ENCODE results near the gene ZFPL1.

Gene ZFPL1

DNA sequence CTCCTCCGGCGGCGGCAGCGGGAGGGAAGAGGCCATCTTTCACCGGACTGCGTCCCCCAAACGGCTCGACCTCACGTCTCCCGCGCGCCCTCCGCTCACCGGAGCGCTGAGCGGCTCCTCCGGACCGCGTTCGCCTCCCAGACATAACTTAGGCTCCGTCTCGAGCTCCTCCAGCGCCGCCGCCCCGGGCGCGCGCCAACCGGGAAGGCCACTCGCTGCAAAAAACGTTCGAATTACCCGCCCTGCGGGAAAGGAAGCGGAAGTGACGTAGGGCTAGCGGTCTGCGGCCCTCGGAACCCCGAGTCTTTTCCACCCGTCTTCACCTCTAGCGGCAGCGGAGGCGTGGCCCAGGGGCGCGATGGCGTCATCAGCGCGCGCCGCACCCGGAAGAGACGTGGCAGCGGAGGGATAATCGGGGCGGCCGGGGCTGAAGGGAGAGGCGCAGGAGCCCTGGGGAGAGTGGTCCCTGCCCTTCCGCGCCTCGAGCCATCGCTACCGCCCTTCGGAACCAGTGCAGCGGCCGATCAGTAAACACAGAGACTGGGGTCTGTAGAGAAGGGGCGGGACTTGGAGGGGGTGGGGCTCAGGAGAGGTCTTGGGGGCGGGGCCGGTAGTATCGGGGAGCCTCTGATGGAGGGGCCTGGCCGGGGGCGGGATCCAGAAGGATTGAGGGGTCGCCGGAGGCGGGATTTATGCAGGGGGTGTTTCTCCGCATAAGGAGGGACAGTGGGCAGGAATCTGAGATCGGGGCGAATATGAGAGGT, at the start of gene ZFPL1, which contains the start of gene CDCA5:
ZFPL1 (plus strand) TSS at position 389 of the 764 bp plus-strand sequence. CDS start 477 bp downstream, outside the sequence.
CDCA5 (minus strand) TSS at position 207 of the 764 bp plus-strand sequence; CDS start at position 145, 62 bp downstream.
- DNase-seq (ENCODE audit: low read depth), result peak; percentile 94

DNA sequence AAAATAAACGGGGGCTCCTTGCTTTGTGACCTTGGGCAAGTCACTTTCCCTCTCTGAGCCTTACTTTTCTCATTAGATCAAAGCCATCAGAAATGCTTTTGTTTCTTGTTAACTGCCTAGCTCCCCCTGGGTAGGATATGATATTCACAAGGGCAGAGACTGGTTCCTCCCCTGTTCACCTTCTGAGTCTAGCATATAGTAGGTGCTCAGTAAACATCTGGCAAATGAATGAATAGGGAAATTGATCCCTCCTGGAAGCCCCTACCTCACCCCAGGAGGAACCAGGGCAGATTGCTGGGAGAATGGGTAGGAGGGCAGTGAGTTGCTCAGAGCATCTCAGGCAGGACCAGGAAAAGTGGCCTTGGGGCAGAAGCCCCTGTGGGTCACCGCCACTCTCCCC, 49.6 kb upstream of the ZFPL1 start:
- no peak for DNase-seq (ENCODE audit: low read depth)

DNA sequence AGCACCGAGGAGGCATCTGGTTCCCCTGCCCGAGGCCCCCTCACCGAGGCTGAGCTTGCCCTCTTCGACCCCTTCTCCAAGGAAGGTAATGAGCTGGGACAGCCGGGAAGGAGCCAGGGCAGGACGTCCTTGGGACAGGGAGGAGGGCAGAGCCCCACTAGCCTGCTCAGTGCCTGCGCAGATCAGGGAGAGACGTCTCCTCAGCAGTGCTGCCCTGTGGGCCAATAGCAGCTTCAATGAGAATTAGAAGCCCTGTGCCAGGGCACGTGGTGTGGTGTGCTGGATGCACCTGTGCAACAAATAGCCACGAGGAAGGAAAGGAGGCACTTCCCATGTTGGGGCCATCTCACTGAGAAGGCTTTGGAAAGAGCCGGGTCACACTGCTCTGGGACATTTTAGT, 48.4 kb upstream of the ZFPL1 start:
- no peak for DNase-seq (ENCODE audit: low read depth)

DNA sequence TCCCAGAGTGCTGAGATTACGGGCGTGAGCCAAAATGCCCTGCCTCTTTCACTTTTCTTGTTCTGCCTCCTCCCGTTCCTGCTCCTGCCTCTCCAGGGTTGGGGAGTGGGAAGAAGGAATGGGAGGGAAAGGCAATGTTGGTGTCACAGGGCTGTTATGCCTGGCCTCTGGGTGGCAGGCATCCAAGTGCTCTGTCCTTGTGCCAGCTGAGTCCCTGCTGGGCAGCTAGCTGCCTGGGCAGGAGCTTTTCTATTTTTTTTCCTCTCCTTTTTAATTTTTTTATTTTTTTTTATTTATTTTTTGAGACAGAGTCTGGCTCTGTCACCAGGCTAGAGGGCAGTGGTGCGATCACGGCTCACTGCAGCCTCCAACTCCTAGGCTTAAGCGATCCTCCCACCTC, 47.1 kb upstream of the ZFPL1 start:
- no peak for DNase-seq (ENCODE audit: low read depth)

DNA sequence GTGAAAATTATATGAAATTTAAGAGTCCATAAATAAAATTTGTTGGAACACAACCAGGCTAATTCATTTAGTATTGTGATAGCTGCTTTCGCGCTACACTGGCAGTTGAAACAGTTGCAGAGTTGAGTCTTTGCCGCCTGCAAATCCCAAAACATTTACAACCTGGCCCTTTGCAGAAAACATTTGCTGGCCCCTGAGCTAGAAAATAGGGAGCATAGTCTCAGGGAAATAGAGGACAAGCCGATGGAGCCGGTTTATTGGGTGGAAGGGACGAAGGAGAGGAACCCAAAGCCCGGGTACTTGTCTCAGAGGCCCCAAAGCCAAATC, 43.5 kb upstream of the ZFPL1 start:
- no peak for DNase-seq (ENCODE audit: low read depth)

DNA sequence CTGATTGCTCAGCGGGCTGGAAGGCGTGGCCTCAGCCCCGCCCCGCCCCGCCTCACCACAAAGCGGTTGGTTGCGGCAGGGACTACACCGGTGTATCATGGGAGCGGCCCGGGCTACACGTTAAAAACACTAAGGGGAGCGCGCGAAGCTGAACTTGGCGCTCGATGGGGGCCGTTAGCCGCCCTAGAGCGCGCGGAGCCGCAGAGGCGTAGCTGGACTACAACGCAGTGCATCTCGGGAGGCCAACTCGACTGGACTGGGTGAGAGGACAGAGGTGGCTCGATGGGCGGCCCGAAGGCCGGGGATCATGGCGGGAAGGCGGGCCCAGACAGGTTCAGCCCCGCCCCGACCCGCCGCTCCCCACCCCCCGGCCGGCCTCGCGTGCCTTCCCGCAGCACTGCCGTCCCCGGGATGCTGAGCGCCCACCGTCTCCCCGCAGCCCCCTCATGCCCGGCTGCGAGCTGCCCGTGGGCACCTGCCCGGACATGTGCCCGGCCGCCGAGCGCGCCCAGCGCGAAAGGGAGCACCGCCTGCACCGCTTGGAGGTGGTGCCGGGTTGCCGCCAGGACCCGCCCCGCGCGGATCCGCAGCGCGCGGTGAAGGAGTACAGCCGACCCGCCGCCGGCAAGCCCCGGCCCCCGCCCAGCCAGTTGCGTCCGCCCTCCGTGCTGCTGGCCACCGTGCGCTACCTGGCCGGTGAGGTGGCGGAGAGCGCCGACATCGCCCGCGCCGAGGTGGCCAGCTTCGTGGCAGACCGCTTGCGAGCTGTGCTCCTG, 43.0 kb upstream of the ZFPL1 start, which contains the start of gene SAC3D1:
SAC3D1 (plus strand) TSS at position 364 of the 776 bp plus-strand sequence; CDS start at position 447, 83 bp downstream.
- DNase-seq (ENCODE audit: low read depth), result peak; percentile 75

DNA sequence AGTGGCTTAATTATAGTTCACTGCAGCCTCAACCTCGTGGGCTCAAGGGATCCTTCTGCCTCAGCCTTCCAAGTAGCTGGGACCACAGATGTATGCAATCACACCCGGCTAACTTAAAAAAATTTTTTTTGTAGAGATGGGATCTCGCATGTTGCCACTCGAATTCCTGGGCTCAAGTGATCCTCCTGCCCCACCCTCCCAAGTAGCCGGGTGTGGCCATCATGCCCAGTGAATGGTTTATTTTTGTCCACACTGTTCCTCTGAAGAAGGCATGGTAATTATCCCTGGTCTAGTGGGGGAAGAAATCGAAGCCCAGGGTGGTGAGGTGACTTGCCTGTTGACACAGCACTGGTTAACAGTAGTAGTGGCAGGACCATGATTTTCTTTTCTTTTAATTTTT, 41.1 kb upstream of the ZFPL1 start:
- DNase-seq (ENCODE audit: low read depth), result no peak

DNA sequence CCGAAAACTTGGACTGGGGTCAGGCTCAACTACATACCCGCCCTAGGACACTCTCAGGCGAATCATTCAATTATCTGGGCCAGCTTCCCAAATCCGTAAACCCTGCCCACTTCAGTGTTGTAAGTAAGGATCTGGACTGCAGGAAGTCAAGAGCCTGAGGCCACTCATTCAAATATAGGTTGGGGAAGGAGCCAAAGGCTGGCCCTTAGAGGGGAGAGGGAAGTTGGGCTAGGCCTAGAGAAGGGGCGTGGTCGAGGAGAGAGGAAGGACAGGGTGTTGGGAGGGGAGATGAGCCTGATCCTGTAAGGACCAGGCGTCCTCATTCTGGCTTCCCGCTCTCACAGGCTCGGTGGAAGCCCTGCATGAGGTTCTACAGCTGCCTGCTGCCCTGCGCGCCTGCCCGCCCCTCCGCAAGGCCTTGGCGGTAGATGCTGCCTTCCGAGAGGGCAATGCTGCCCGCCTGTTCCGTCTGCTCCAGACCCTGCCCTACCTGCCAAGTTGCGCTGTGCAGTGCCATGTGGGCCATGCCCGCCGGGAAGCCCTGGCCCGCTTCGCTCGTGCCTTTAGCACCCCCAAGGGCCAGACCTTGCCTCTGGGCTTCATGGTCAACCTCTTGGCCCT, 40.0 kb upstream of the ZFPL1 start:
- DNase-seq (ENCODE audit: low read depth), result no peak

DNA sequence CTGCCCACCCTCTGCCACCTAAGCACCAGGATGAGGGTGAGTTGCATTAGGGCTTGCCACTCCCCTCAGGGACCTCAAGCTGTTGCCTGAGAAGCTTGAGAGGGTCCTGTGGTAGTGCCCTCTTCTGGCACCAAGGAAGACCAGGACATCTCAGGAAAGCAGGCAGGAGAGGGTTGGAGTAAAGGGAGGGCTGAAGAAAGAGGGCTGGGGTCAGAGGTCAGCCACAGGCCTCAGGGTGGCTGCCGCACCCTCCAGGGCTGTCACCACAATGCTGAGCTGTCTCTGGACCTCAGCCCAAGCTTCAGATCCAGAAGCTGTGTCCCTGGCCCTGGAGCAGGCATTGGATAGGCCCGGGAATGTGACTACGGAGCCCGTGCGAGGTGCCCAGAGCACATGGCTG, 39.0 kb upstream of the ZFPL1 start:
- DNase-seq (ENCODE audit: low read depth), result no peak

DNA sequence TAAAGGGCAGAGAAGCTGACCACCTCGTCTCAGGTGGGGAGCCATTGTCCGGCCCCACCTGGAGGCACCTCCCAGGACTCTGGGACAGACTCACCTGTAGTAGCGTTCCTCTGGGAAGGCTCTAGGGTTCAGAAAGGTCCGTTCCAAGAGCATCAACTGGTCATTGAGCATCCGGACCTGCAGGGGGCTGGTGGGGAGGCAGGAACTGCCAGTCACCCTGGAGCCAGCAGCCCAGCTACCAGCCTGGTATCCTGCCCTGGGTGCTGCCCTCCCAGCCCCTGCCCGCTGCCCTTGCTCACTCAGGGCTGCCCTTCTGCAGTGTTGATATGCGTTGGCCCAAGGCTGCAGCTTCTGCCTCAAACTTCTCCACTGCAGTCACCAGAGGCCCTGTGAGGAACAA, 38.3 kb upstream of the ZFPL1 start:
- no peak for DNase-seq (ENCODE audit: low read depth)

DNA sequence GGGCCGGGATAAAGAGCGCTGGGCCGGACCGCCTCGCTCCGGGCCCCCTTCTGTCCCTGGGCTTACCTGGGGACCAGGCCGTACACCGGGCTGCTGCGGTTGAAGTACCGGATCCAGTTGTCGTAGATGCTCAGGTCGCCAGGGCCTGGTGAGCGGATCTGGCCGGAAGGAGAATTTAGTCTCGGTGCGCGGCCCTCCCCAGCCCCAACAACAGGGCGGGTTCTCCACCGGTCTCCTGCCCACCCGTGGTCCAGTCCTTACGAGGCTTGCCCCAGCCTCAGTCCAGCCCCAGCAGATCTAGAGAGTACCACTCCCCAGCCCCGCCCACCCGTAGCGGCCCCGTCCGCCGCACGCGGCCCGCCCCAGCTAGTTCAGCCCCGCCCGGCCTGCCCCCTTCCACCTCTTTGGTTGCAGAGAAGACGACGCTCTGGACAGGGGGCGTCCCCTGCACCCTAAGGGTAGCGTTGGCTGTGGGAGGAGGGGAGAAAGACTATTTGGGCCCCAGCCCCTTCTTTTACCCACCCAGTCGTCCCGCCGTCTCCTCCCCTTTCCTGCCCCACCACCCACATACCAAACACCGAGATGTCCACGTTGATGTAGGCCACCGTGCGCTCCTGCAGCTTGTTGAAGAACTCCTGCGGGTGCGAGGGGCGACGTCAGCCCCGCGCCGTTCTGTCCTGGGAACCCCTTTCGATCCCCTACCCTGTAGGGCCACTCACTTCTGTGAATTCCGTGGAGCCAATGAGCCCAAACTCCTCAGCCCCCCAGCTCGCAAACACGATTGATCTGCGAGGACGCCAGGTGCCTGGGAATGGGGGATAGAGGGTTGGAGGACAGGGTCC, 36.2 kb upstream of the ZFPL1 start:
- peak; percentile 10 for DNase-seq (ENCODE audit: low read depth)

DNA sequence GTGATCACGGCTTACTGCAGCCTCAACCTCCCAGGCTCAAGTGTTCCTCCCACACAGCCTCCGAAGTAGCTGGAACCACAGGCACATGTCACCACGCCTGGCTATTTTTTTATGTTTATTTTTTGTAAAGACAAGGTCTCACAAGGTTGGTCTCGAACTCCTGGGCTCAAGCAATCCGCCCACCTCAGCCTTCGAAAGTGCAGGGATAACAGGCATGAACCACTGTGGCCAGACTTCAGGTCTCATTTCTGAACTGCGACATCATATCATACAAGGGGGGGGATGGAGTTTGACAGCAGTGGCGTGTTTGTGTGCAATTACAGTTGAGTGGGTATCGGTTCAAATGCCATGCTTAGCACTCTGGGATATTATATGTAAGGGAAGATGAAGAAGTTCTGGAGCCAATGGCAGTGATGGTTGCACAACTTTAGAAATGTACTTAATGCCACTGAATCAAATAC, 32.6 kb upstream of the ZFPL1 start:
- DNase-seq (ENCODE audit: low read depth), result no peak

DNA sequence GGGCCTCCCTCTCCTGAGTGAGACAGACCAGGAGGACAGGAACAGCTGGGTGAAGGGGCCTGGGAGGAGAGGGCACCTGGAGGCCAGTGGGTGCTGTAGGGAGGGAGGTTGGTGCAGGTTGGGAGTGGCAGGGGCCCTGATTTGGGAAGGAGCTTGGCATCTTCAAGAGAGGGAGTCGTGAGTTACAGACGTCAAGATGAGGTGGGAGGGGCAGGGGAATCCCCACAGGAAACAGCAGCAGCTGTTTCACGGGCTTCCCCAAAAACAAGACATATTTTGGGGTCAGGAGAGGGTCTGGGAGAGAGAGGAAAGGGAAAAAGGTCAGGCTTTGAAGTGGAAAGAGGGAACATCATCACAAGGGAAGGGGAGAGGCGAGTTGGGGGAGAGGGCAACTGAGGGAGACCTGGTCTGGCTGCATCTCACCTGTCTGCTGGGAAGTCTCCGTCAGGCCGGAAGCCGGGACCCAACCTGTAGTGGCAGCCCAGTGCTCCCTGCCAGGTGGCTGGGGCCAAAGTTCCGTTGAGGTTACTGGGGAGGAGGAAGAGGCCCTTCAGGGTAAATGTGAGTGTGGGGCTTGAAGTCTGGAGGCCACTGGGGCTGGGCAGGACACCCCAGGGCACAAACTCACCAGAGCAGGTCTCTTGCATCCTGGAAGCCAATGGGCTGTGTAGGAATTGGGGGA, 30.1 kb upstream of the ZFPL1 start:
- DNase-seq (ENCODE audit: low read depth), result no peak

DNA sequence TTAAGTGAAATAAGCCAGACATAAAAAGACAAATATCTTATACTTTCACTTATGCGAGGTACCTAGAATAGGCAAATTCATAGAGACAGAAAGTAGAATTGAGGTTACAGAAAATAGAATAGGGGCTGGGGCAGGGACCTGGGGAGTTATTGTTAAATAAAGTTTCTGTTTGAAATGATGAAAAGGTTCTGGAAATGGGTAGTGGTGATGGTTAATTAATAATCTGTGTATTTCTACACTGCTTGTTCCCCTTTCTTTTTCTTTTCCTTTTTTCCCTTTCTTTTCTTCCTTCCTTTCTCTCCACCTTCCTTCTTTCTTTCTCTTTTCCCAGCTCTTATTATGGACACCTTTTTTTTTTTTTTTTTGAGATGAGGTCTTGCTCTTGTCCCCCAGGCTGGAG, 28.5 kb upstream of the ZFPL1 start:
- no peak for DNase-seq (ENCODE audit: low read depth)

DNA sequence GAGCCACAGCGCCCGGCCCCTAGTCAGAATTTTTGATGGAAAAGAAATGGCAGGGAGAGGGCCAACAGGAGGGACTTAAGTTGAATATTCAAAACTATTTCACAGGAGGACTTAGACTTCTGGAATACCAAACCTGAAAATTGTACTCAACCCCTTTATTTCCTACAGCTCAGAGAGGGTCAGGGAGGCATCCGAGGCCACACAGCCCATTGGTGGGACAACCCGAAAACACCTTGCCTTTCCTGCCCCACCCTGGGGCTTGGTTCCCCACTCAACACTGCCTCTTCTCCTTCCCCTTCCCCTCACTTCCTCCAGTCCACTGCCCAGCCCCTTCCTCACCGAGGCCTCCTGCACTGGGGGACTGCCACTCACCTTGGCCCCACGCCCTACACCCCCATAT, 27.0 kb upstream of the ZFPL1 start:
- no peak for DNase-seq (ENCODE audit: low read depth)

DNA sequence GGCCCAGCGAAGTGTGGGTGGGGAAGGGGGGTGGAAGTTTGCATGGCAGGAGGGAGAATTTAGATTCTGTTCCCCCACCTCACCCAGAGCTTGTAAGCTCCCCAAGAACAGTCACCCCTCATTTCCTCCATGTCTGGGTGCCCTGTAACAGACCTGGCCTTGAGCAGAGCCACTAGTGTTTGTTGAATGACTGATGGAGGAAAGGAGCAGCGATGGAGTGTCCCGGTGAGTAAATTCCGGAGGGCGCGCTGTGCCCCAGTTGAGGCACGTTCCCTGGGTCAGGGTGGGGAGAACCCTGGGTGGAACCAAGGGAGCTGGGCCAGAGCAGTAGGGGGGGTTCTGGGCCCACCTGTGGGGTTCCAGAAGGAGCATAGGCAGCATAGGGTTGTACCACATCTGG, 26.5 kb upstream of the ZFPL1 start:
- DNase-seq (ENCODE audit: low read depth), result no peak

DNA sequence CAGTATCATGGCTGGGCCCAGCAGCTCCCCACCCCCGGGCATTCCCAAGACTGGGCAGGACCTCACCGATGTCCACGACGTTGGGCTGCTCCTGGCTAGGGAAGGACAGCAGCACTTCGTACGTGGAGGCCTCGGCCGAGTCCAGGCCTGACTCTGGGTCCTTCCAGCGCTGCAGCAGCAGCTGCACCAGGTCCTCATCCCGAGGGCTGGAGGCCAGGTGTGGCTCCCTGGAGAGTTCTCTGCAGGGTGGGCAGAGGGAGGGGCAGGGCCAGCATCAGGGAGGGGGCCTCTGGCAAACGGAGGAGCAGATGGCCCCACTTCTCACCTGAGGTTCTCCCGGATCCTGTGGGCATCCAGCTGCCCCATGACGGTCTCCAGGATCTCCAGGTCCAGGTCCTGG, 26.0 kb upstream of the ZFPL1 start:
- DNase-seq (ENCODE audit: low read depth), result no peak

DNA sequence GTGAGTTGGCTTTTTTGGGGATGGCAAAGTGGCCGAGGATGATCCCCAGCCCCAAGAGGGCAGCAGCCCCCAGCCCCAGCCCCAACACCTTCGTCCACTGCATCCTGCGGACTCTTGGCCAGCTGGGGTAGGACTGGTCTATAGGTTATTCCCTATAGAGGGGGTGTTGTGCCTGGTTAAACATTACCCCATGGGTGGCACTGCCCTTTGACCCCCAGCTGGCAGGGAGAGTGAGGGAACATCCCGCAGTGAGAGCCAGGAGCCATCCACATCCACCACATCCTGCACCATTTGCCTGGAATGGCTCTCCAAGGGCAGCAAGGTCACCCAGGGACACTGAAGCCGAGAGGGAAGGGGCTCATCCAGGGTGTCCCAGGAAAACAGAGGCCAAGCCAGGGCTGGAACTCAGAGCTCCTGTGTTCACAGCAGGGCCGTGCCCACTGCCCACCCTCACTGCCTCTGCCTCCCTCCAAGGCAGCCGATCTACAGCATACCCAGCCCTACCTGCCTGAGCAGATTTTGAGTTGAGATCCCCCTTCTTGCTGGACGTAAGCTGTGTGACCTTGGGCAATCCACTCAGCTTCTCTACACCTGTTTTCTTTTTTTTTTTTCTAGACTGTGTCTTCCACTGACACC, 25.5 kb upstream of the ZFPL1 start, which contains the start of gene NAALADL1:
NAALADL1 (minus strand) TSS at position 135 of the 636 bp plus-strand sequence; CDS start at position 103, 32 bp downstream.
- no peak for DNase-seq (ENCODE audit: low read depth)

DNA sequence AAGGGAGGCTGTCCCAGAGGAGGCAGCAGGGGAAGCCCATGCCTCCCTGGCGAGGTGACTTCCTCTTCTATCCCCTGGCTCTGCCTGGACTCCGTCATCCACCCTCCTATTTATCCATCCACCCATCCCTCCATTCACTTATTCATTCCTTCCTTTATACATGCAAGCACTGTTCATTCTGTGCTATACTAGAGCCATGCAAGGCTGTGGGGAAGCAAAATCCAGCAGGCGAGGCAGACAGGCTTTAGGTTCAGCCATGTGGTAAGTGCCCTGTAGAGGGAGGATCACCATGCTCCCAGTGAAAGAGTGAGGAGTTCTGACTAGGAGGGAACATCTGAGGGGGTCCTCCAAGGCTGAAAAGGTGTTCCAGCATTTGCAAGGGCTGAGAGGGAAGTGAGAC, 24.5 kb upstream of the ZFPL1 start:
- no peak for DNase-seq (ENCODE audit: low read depth)

DNA sequence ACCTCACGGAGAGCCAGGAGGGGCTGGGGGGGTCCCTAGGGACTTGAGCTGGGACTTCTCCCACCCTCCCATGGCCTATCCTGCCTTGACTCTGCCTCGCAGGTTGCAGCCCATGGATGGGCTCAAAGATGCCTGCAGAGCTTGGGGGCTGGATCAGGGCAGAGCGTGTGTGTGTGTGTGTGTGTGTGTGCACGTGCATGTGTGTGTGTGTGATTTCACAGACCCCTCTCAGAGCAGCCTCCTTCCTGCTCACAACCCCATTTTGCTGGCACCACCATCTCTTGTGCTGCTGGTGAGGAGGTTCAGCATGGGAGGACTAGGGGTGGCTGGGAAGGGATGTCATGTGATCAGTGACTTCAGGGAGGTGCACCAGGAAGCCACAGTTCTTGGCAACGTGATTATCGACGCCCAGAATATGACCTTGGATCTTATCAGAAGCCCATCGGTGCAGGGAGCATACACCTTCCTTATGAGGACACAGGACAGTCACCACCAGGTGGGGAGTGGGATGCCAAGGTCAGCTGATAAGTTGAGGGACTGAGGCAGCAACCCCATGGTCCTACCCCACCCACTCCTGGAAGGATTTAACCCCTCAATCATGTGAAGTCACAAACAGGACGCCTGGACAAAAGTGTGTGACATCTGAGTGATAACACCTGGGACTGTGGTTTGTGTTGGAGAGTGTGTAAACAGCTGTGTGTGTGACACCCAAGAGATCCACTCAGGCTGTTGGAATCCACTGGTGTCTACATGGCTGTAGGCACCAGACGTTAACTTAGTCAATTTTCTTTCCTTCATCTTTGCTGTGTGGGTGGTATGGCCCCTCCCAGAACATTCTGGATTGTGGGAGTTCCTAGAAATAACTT, 23.8 kb upstream of the ZFPL1 start:
- no peak for DNase-seq (ENCODE audit: low read depth)
